GM18505 (cell line): ENCODE data around the gene CYP39A1.

Experiments used
- ATAC-seq: cut with Tn5 transposase; IDR thresholded peaks from one replicate; pipeline ENCODE4 v1.9.1; 2021; ENCODE audit not compliant: unreplicated experiment
- POLR2A ChIP-seq: IDR thresholded peaks from 4 replicates; pipeline ENCODE4 v1.6.1; 2011; ENCODE audit warnings: borderline replicate concordance; ENCODE audit not compliant: insufficient read depth, insufficient read length; ENCODE audit errors: extremely low read depth

The CYP39A1 gene

DNA sequence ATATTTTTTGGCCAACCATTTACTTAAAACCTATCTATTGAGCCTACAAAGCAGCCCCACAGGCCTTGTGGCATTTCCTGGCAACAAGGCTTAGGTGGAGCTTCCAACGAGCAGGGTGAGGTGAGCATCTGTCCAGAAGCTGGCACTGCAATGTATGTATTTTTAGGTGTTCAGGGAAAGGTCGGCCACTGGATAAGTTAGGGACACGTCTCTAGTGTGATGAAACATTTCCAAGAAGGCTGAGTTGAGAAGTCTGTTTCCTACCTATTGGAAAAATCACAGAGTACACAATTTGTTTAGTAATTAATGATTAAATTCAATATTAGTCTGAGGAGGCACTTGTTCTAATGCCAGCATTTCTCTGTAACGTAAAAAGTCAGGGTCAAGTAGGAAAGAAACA lies 143.6 kb downstream of the CYP39A1 start:
- no peak for ATAC-seq
- TF ChIP-seq POLR2A, result no peak

DNA sequence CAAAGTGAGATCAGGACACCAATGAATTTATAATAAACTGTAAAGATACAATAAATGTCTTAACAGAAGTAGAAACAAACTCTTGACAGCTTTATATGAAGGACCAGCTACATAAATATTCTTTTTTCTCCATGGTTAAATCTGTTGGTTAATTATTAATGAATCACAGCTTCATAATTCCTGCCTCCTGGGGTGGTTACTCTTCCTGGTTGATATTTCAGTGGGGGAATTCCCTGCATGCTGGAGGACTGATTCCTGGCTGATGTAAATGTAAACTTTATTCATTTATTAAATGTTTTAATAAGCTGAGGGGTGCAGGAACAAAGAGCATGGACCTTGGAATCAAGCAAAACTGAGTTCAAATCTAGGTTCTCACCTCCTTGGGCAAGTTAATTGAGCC lies 145.2 kb downstream of the CYP39A1 start:
- no peak for ATAC-seq
- TF ChIP-seq POLR2A, result no peak

DNA sequence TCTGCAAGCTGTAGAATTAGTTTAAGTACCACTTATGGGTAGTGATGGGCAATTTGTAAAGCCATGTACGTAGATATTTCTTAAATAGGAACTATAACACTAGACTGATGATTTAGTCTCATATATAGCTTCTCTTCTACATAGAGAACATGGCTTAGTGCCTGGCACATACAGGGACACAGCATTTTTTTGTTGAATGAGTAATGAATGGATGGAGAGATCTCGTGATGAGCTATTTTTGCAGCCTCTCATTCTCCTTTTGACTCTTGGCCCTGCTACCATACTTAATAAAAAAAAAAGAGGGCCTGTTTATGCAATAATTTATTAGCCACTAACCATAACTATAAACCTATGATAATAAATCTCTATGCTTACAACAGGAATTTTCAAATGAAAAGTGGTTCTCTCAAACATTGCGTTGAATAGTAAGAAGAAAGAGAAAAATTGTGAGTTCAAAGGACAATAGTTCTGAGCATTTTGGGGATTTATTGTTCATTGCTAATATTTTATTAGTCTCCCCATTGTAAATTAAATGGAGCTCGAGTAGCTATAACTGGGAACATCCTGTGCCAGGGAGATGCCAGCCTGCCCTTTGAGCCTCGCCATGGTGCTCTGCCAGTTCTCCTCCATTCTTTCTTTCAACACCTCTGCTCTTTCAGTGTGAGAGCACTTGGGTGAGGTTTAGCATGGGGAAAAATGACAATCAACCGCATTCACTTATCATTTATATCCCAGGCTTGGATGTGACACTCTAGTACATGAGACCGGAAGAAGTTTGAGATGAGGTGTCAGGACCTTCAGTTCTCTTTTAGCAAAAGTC lies 146.7 kb downstream of the CYP39A1 start:
- ATAC-seq, result no peak
- TF ChIP-seq POLR2A, result no peak

DNA sequence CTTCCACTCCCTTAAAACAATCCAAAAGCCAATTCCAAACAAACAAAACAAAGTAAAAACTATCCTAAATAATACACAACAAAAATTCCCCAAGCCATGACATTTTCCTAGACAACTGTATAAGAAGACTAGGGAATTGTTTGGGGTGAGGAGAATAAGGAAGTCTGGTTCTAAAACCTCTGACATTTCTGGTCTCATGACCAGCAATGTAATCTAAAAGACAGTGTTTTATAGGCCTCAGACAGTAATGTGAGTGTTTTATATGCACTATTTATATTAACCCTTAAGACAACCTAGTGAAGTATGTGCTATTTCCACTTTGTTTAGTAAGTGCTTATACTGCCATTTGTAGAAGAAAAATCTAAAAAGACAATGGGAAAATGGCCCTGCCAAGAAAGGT lies 148.4 kb downstream of the CYP39A1 start:
- ATAC-seq, result no peak
- no peak for TF ChIP-seq POLR2A

DNA sequence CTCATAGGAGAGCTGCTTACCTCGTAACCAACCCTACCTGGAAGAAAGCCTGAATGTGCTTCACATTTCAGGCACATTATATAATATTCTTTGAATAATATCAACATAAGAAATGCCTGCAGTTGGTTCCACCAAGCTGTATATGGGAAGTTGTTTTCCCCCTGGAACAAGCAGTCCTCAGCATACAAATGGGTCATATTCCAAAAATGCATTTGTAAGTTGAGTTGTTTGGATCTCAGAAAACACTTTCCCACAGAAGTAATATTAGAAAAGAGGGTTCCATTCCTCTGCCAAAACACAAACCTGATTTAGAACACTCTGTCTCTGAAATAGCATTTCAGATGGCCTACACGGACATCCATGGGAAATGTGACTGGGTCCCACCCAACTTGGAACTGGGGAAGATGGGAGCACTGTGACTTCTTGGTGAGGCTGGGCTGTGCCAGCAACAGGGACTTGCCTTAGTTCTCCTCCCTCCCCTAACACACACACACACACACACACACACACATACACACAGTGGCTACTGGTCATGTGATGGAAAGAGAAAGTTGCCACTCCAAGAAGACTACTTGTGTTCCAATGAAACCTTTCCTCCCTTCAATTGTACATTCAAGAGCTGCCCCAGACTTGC lies 150.0 kb downstream of the CYP39A1 start:
- no peak for TF ChIP-seq POLR2A
- ATAC-seq, result no peak

DNA sequence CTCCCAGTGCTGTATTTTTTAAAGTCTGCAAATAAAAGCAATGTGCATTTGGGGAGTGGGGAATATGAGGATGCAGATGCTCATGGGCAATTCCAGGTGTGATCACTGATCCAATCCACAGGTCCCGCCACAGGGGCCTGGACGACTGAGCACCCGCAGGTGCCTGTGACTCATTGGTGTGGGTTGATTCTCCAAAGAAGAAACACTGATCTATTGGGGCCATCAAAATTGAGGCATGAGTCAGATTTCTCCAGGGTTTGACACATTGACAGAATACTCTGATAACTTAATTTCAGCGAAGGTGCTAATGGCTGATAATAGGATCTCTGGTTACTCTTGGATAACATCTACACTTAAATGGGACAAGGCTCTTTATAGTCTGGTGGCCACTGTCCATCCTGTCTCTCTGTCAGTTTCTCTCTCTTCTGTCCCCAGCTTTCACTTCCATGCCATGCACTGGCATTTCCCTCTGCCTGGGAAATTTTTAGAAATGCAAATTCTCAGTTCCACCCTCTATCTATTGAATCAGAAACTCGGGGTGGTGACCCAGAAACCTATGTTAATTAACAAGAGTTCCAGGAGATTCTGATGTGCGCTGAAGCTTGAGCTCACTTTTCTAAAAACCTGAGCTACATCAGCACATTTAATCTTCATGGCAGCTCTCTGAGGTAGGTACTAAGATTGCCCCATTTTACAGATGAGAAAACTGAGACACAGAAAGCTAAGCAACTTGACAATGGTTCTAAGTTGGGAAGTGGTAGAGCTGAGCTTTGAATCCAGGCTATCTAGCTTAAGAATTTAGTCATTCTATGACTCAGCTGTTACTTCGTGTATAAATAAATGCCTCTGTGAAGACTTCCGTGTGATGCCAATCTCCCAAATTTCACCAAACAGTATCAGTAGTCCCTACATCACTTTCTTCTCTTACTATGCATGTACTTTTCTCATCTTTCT lies 151.2 kb downstream of the CYP39A1 start:
- ATAC-seq, result no peak
- TF ChIP-seq POLR2A, result no peak

DNA sequence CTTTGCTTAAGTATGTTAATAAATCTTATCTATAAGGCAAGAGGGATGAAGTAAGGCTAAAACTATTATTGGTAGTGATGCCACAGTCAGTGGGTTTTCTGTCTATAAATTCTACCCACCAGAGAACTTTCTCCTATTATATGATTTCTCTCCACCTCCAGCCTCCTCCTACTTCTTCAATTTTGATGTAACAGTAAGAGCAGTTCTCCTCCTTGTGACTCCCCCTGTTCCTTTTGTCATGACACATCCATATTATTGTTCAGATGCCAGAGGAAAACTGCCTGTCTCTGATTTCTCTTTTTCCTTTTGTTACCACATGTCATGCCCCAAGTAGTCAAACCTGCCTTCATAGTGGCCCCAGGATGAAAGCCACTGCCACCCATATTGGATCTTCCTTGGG lies 152.2 kb downstream of the CYP39A1 start:
- no peak for TF ChIP-seq POLR2A
- ATAC-seq, result no peak
